HG03521 (cell line): ENCODE data around the gene SLC25A24.

ENCODE experiments used
- ATAC-seq: cut with Tn5 transposase; IDR thresholded peaks from one replicate; pipeline ENCODE4 v1.9.1; 2021; ENCODE audit warnings: mild to moderate bottlenecking, moderate library complexity; ENCODE audit not compliant: unreplicated experiment

Gene SLC25A24

GRCh38 chr1:108107658-108108057, 92.5 kb downstream of the SLC25A24 start:
- ATAC-seq = no peak

DNA sequence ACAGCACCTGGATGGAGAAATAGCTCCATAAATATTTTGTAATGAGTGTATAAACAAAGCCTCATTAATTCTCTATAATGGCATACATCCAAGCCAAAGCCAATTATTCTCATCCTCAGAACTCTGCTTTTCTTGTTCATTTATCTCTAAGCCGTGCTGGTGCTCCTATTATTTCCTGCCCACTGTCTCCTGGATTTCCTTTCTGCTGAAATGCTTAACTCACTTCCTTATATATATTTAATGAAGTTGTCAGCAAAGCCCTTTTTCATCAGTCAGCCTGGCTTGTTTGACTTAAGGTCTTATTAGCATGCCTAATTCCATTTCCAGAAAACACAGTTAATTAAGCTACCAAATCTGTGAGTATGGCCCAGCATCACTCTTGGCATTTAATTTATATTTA, 93.4 kb downstream of the SLC25A24 start:
- ATAC-seq = no peak

- no peak for ATAC-seq
Observed at GRCh38 chr1:108100148-108100547, 100.0 kb downstream of the SLC25A24 start.

DNA sequence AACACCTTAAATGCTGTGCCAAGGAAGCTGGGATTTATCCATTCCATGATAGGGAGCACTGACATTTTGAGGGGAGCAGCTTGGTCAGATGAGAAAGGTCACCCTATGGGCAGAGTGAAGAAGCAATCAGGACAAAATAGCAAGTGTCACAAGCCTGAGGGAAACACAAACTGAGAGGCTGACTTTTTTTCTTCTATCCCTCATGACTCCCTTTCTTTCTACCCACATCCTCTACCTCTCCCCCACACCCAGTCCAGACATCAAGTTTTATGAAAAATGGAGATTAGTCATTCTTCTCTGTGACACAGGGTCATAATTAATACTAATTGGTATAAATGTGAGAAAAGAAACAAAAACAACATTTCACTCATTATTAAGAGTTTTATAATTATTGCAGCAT, 103.1 kb downstream of the SLC25A24 start:
- no peak for ATAC-seq

DNA sequence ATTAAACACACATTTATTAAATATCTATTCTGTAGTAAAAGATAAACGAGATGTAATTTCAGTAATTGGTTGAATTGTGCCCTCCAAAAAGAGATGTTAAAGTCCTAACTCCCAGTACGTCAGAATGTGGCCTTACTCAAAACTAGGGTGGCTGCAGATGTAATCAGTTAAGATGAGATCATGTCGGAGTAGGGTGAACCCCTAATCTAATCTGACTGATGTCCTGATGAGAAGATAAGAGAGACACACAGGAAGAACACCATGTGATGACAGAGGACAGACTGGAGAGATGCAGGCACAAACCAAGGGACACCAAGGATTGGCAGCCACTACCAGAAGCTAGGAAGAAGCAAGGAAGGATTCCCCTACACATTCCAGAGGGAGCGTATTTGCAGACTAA, 104.1 kb downstream of the SLC25A24 start:
- no peak for ATAC-seq

DNA sequence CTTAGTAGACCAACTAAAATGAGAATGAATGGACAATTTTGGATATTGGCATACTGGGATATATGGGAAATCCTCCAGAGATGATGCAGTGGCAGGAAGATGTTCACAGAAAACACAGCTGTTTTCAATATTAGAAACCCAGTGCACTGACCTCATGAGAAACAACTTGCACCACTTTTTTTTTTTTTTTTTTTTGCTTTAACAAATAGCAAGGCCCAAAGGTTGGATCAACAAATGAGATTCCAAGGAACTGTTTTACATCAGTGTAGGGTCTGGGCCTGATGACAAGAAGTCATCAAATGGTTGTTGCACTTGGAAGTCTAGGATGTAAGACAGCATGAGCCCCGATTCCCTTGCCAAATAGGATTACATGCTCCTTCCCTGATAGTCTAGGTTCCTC, 110.7 kb downstream of the SLC25A24 start:
- no peak for ATAC-seq

GRCh38 chr1:108085628-108086027, 114.5 kb downstream of the SLC25A24 start:
- ATAC-seq = no peak

DNA sequence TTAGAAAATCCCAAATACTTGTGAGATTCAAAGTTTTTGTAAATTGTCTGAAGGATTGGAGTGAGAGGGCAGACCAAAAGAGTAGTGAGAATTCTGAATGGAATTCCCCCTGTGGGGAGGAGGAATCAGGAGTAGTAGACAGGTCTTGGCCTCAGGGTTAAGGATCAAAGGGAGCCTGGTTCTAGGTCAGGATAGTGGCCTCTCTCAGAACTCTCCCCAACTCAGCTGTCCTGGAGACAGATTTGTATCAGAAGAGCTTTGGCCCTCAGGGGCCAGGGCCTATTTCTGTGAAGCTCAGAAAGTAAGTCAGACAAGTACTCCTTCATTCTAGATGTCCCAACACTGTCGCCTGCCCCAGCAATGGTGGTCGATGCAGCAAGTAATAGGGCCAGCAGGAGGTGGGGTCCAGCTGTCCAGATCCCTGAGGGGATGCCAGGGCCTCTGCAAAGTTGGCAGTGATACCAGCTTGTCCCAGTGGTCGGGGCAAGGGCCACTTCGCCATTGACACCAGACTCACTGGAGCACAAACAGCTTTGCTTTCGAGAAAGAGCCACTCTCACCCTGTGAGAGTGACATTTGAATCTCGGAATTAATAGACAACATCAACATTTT, 115.2 kb downstream of the SLC25A24 start:
- no peak for ATAC-seq
